ENCODE results near the gene STING1.

DNA sequence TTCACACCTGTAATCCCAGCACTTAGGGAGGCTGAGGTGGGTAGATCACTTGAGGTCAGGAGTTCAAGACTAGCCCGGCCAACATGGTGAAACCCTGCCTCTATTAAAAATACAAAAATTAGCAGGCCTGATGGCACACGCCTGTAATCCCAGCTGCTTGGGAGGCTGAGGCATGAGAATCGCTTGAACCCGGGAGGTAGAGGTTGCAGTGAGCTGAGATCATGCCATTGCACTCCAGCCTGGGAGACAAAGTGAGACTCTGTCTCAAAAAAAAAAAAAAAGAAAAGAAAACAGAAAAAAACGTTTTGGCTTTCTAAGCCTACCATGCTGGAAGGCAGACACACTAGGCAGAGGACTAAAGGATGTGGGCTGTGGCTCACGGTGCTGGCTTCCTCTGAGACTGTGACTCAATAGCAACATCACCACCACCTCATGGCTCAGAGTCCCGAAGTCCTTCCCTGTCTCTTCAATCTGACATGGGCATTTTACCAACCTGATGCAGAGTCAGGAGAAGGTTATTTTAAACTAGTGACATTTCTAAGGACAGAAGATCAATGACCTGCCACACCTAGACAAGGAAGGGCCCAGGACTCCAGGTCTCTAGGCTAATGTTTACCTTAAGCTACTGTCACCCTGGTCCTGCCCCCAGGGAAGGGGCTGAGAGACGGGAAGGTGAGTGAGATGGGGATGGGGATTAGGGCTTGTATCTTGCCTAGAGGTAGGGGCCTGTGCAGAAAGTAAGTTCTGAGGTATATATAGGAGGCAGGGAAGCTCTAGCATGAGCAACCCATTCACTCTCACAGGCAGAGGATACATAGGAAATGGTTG lies 23.8 kb downstream of the STING1 start:
- no peak for TF ChIP-seq YY1 (IDR thresholded peaks at IDR 0.05; ENCODE audit: insufficient read depth, insufficient read length)
- TF ChIP-seq ZNF274 (IDR thresholded peaks at IDR 0.05; ENCODE audit: low read depth, low read length): no peak

Data from NT2/D1 (cell line).